GM12892 (cell line): Measurements from ENCODE around the gene E2F1.
"Not testable (repeated sequence)": the region's sequence is repeated elsewhere in the genome, so short reads cannot be mapped to it uniquely, and the experiment has no call there.

Source experiments
- DNase-seq: peaks from one replicate; pipeline ENCODE4 v3.0.0; 2011; ENCODE audit not compliant: insufficient read length
- FAIRE-seq: peaks from 2 replicates; lab custom pipeline; 2011; peaks lifted over from hg19 to GRCh38; lab: Jason Lieb, UNC
- POLR2A ChIP-seq: IDR thresholded peaks from 2 replicates; pipeline ENCODE4 v1.6.1; 2011; ENCODE audit warnings: low read depth, low read length, control low read depth
- POLR2AphosphoS5 ChIP-seq: IDR thresholded peaks from 2 replicates; pipeline ENCODE4 v1.6.1; 2011; ENCODE audit warnings: low read depth, low read length, control low read depth
- TAF1 ChIP-seq: IDR thresholded peaks from 2 replicates; pipeline ENCODE4 v1.6.1; 2011; ENCODE audit warnings: low read depth, mild to moderate bottlenecking, control low read depth, low read length, borderline replicate concordance

Gene E2F1

DNA sequence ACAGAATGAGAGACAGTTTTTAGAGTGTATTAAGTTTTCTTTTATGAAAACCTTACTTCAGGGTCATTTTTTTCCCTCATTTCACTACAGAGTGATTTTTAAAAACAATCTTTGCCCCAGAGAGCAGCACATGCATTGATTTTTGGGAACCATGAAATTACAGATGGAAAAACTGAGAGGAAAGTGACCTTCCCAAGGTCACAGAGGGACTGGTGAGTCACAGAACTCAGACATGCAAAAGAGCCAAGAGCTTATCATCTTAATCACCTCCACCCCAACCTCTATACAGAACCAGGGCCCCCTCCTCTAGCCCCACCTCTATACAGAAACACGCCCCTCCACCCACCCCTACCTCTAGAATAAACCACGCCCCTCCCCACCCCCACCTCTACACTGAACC, 23.2 kb upstream of the E2F1 start:
- DNase-seq: no peak
- no peak for TF ChIP-seq TAF1
- no peak for TF ChIP-seq POLR2A
- TF ChIP-seq POLR2AphosphoS5: no peak
- no peak for FAIRE-seq

DNA sequence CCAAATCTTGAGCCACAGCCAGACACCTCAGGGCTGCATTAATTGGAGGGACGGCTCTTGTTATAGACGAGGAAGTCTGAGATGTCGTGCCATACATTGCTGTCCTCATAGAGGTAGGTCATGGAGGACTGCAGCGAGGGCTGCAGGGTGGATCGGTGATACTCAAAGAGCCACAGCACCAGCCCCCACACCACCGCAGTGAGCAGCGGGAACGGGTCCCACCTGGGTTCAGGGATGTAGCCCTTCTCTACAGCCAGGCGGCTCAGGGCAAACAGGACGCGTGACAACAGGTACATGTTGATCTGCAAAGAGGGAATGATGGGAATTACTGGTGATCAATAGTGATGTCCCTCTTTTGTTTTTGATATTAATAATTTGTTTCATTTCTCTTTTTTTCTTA, 21.5 kb upstream of the E2F1 start:
- FAIRE-seq (no peak), DNase-seq (no peak)

GRCh38 chr20:33704197-33704924, 18.2 kb upstream of the E2F1 start:
- FAIRE-seq (no peak), DNase-seq (no peak)
- TF ChIP-seq POLR2A (no peak), TAF1 (no peak), POLR2AphosphoS5 (no peak)

More for the DNA sequence above, 21.5 kb upstream of the E2F1 start:
- no peak for TF ChIP-seq POLR2AphosphoS5
- no peak for TF ChIP-seq TAF1
- no peak for TF ChIP-seq POLR2A

DNA sequence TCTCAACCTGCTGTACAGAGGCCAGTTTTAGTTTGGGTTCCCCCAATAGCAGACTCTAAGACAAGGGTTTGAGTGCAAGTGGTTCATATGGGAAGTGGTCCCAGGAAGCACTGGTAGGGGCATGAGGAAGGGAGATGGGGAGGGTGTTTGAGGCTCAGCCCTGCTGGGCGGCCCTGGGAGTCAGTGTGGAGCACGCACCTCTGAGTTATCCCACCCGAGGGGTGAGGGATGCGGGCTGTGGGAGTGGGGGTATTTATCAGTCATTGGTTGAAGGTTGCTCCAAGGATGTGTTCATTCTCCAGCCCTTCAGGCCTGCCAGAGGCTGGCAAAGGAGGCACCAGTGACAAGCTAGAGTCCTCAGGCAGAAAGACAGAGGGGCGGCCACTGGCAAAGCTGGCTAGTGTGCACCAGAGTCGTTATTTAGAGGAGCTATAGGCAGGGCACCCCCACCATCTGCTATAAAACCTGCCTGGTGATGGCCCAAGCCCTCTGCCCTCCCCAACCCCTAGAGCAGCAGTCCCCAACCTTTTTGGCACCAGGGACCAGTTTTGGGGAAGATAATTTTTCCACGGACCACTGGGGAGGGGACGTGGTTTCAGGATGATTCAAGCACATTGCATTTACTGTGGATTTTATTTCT, 17.4 kb upstream of the E2F1 start:
- DNase-seq (no peak), FAIRE-seq (no peak)
- TF ChIP-seq POLR2AphosphoS5 (no peak), POLR2A (no peak), TAF1 (no peak)

DNA sequence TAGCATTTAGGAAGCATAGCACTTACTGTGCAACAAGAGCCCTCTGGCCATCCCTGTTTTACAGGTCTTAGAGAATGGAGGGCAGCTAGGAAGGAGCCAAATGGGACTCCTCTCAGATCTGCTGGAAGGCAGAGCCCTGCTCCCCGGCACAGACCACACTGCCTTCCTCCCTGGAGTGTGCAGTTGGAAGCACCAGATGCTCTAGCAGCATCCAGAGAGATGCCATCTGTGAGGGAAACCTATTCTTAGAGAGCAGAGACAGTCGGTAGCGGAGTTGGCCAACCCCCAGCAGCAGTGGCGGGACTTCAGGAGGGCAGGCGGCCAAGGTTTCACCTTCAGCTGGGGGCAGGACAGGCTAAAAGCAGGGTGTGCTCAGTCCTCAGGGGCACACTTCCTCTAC, 16.7 kb upstream of the E2F1 start:
- FAIRE-seq: no peak
- no peak for TF ChIP-seq TAF1
- TF ChIP-seq POLR2A: no peak
- TF ChIP-seq POLR2AphosphoS5: no peak
- DNase-seq: no peak

DNA sequence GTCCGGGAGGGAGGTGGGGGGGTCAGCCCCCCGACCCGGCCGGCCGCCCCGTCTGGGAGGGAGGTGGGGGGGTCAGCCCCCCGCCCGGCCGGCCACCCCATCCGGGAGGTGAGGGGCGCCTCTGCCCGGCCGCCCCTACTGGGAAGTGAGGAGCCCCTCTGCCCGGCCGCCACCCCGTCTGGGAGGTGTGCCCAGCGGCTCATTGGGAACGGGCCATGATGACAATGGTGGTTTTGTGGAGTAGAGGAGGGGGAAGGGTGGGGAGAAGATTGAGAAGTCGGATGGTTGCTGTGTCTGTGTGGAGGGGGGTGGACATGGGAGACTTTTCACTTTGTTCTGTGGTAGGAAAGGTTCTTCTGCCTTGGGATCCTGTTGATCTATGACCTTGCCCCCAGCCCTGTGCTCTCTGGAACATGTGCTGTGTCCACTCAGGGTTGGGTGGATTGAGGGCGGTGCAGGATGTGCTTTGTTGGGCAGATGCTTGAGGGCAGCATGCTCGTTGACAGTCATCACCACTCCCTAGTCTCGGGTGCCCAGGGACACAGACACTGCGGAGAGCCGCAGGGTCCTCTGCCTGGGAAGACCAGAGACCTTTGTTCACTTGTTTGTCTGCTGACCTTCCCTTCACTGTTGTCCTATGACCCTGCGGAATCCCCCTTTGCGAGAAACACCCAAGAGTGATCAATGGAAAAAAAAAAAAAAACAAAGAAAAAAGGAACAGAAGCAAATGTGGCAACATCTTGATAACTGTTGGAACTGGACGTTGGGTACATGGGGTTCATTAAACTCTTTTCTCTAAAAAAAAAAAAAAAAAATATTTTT, 15.7 kb upstream of the E2F1 start:
- FAIRE-seq (no peak), DNase-seq (no peak)
- TF ChIP-seq POLR2A (no peak), POLR2AphosphoS5 (no peak), TAF1 (no peak)

DNA sequence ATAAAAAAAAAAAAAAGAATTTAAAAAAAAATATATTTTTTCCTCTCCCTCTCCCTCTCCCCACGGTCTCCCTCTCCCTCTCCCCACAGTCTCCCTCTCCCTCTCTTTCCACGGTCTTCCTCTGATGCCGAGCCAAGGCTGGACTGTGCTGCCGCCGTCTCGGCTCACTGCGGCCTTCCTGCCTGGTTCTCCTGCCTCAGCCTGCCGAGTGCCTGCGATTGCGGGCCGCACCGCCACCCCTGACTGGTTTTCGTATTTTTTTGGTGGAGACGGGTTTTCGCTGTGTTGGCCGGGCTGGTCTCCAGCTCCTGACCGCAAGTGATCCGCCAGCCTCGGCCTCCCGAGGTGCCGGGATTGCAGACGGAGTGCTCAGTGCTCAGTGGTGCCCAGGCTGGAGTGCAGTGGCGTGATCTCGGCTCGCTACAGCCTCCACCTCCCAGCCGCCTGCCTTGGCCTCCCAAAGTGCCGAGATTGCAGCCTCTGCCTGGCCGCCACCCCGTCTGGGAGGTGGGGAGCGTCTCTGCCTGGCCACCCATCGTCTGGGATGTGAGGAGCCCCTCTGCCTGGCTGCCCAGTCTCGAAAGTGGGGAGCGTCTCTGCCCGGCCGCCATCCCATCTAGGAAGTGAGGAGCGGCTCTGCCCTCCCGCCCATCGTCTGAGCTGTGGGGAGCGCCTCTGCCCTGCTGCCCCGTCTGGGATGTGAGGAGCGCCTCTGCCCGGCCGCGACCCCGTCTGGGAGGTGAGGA, 14.7 kb upstream of the E2F1 start:
- not testable (repeated sequence) for FAIRE-seq, DNase-seq

- not testable (repeated sequence) for FAIRE-seq, DNase-seq
Measured at GRCh38 chr20:33698966-33699365, 12.8 kb upstream of the E2F1 start.

GRCh38 chr20:33697129-33697528, 10.9 kb upstream of the E2F1 start:
- DNase-seq: no peak
- TF ChIP-seq TAF1 (no peak), POLR2AphosphoS5 (no peak), POLR2A (no peak)
- FAIRE-seq: no peak

DNA sequence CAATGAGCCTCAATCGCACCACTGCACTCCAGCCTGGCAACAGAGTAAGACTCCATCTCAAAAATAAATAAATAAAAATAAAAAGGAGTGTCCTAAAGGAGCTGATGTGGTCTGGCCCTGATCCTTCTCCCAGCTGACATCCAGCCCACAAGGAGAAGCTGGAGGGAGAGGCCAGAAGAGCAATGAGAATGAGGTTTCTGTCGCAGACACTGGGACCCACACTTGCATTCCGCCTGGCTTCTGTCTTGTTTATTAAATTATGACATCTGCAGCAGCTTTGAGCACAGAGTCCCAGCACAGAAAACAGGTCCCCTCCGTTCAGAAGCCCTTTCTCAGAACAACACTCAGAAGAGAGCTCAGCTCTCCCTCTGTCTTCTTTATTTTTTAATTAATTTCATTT, 10.3 kb upstream of the E2F1 start:
- FAIRE-seq: no peak
- TF ChIP-seq TAF1 (no peak), POLR2AphosphoS5 (no peak), POLR2A (no peak)
- DNase-seq: no peak

GRCh38 chr20:33694639-33695012, 8.4 kb upstream of the E2F1 start:
- DNase-seq: no peak
- TF ChIP-seq POLR2AphosphoS5: no peak
- TF ChIP-seq POLR2A: no peak
- no peak for TF ChIP-seq TAF1
- FAIRE-seq: no peak

DNA sequence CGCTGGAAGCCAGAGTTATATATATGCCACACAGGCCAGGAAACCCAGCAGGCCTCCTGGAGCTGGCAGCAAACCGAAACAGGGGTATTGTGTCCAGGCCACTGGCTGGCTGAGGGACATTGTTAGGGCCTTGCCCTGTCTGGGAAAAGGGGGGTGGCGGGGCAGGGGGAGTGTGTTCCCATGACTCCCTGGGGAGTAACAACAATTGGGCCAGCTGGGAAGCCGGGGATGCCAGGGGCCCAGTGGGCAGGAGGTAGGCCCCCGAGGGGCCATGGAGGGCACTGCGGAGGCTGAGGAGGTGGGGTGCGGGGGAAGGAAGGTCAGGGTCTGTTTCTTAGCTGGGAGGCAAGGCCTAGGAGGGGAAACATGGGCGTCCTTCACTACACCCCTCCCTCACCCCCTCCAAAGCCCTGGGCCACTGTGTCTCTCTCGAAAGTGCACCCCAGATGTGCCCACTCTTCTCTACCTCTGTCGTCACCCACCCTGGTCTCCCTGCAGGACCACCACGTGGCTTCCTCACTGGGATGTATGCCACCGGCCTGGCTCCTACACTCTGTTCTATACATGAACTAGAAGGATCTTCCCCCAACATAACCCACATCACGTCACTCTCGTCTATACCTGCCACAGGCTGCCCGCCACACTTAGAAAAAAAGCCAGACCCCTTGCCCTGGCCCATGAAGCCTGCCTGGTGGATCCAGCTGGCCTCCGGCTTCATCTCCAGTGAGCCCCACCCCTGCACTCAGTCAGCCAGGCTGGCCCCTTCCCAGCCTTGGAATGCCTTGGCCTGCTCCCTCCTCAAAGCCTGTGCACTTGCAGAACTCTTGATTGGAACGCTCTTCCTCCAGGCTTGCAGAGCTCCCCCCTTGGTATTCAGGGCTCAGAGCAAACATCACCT, 7.8 kb upstream of the E2F1 start:
- DNase-seq: no peak
- no peak for FAIRE-seq
- TF ChIP-seq TAF1 (no peak), POLR2A (no peak), POLR2AphosphoS5 (no peak)
